CD4-positive, alpha-beta T cell treated with Interleukin-2 at 100 ng/mL for 4 hours (primary cell): ENCODE data around the gene RARS2.
"Not testable (repeated sequence)": the region's sequence is repeated elsewhere in the genome, so short reads cannot be mapped to it uniquely, and the experiment has no call there.

Source experiments
- DNase-seq: peaks from one replicate; pipeline ENCODE4 v3.0.0-alpha.2; 2020; ENCODE audit warnings: low spot score

The RARS2 gene

GRCh38 chr6:87498048-87498447 is 91.7 kb downstream of the RARS2 start:
- no peak for DNase-seq

GRCh38 chr6:87494761-87495422 is 94.9 kb downstream of the RARS2 start:
- no peak for DNase-seq

GRCh38 chr6:87489326-87489725 is 100.5 kb downstream of the RARS2 start:
- DNase-seq: not testable (repeated sequence)

GRCh38 chr6:87487555-87487954 is 102.2 kb downstream of the RARS2 start:
- no peak for DNase-seq

- DNase-seq: no peak
Observed at GRCh38 chr6:87484491-87484890, 105.3 kb downstream of the RARS2 start.

- peak; percentile 7 for DNase-seq
Observed at GRCh38 chr6:87483929-87484328, 105.9 kb downstream of the RARS2 start.

GRCh38 chr6:87482366-87482765 is 107.4 kb downstream of the RARS2 start:
- no peak for DNase-seq

- DNase-seq: no peak
Observed at GRCh38 chr6:87481931-87482330, 107.9 kb downstream of the RARS2 start.

- DNase-seq: peak; percentile 56
Observed at GRCh38 chr6:87473419-87473903, 116.3 kb downstream of the RARS2 start.

- DNase-seq: peak; percentile 85
Observed at GRCh38 chr6:87472525-87473418, 117.0 kb downstream of the RARS2 start, which contains the start of gene SLC35A1. TSS of gene SLC35A1 (plus strand) at chr6:87472974. CDS start at chr6:87473004, 30 bp downstream.

GRCh38 chr6:87465051-87465450 is 124.7 kb downstream of the RARS2 start:
- no peak for DNase-seq
